Spleen (tissue), 7 donors: ENCODE results near the gene MOCS1.

Source experiments
- POLR2A ChIP-seq, 3 donors: fragments of 450-650 bp; IDR thresholded peaks; one replicate each; pipeline ENCODE4 v1.5.1; 2017; ENCODE audit warnings: antibody characterized with exemption in 3 of 3, mild to moderate bottlenecking in 1 of 3
- TF ChIP-seq, protein P1 (sequence below), 11 experiments: fragments of 200-600 bp in 7 of 11; fragments of 450-650 bp in 4 of 11; sonication (generic) in 4 of 11; IDR thresholded peaks in 8 of 11; conservative IDR thresholded peaks in 3 of 11; 1 replicate in 7 of 11; 2 replicates in 4 of 11; pipeline versions ENCODE4 v1.4.0 to v1.8.0; 2016 to 2021; ENCODE audit warnings: antibody characterized with exemption in 11 of 11, inconsistent platforms in 4 of 11, mild to moderate bottlenecking in 1 of 11
- donor health status: DM: no; HTN: no; CAD: no; lungs with moderate emphysema.
- donor health status: DM: no; HTN: no; CAD: no.
- donor health status: DM: no; HTN: no; CAD: no.

DNA sequence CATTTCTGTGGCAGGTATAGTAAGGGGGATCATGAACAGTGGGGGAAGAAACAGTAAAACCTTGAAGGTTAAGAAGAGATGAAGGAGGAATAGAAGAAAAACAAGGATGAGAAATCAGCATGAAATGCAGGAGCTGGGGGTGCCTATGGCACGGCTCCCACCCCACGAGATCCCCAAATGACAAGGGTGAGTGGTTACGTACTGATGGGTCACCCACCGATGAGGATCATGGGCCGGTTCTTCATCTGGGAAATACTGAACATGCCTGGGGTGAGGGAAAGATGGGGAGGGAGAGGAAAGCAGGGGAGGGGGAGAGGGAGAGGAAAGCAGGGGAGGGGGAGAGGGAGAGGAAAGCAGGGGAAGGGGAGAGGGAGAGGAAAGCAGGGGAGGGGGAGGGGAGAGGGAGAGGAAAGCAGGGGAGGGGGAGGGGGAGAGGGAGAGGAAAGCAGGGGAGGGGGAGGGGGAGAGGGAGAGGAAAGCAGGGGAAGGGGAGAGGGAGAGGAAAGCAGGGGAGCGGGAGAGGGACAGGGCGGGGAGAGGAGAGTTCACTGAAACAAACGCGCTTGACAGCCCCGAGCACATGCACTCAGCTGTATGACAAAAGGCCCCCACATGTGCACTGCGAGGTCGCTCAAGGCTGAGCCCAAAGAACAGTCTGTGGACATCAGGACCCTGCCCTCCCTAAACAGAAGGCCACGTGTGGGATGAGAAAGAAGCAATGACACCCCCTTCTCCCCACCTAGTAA lies 25.3 kb downstream of the MOCS1 start:
- TF ChIP-seq, protein P1, sequence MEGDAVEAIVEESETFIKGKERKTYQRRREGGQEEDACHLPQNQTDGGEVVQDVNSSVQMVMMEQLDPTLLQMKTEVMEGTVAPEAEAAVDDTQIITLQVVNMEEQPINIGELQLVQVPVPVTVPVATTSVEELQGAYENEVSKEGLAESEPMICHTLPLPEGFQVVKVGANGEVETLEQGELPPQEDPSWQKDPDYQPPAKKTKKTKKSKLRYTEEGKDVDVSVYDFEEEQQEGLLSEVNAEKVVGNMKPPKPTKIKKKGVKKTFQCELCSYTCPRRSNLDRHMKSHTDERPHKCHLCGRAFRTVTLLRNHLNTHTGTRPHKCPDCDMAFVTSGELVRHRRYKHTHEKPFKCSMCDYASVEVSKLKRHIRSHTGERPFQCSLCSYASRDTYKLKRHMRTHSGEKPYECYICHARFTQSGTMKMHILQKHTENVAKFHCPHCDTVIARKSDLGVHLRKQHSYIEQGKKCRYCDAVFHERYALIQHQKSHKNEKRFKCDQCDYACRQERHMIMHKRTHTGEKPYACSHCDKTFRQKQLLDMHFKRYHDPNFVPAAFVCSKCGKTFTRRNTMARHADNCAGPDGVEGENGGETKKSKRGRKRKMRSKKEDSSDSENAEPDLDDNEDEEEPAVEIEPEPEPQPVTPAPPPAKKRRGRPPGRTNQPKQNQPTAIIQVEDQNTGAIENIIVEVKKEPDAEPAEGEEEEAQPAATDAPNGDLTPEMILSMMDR (IDR thresholded peaks at IDR 0.05 in 8 of 11, conservative IDR thresholded peaks at IDR 0.05 in 3 of 11), result no peak
- no peak for TF ChIP-seq POLR2A (IDR thresholded peaks at IDR 0.05)
